Neural cell (in vitro differentiated cells): Measurements from ENCODE around the gene UROC1. TPM values are rescaled to one million over a fixed set of nuclear protein-coding genes. Genes with fewer than 3 reads are reported as not detected.

Experiments used
- H2AFZ ChIP-seq: fragments of 200-600, 300-800 bp; sonication (generic), shearing (Covaris generic); 2 replicates; pipeline ENCODE4 v1.6.0; 2014; ENCODE audit warnings: low read depth, mild to moderate bottlenecking, antibody characterized with exemption, low read length, moderate library complexity
- H3F3A ChIP-seq: fragments of 200-600 bp; shearing (Covaris generic); 2 replicates; pipeline ENCODE4 v1.6.1; 2016; ENCODE audit warnings: mild to moderate bottlenecking, moderate library complexity, mixed read lengths, antibody characterized with exemption, low read length; ENCODE audit not compliant: insufficient read depth, poor library complexity, severe bottlenecking
- H3K27ac ChIP-seq: fragments of 200-600, 300-800 bp; sonication (generic), shearing (Covaris generic); 2 replicates; pipeline ENCODE4 v1.5.1; 2014; ENCODE audit warnings: mild to moderate bottlenecking, low read length, moderate library complexity
- H3K27me3 ChIP-seq: fragments of 300-800, 200-600 bp; sonication (generic), shearing (Covaris generic); 2 replicates; pipeline ENCODE4 v1.6.0; 2014; ENCODE audit warnings: mild to moderate bottlenecking, low read depth, low read length, moderate library complexity; ENCODE audit not compliant: insufficient read depth
- H3K36me3 ChIP-seq: fragments of 300-800, 200-600 bp; sonication (generic), shearing (Covaris generic); 2 replicates; pipeline ENCODE4 v1.5.1; 2014; ENCODE audit warnings: mild to moderate bottlenecking, antibody characterized with exemption, low read length, moderate library complexity; ENCODE audit not compliant: insufficient read depth
- H3K4me2 ChIP-seq: fragments of 300-800, 200-600 bp; sonication (generic), shearing (Covaris generic); 2 replicates; pipeline ENCODE4 v1.6.0; 2014; ENCODE audit warnings: mild to moderate bottlenecking, low read length
- H3K4me3 ChIP-seq: fragments of 300-800, 200-600 bp; sonication (generic), shearing (Covaris generic); 2 replicates; pipeline ENCODE4 v1.5.1; 2014; ENCODE audit warnings: mild to moderate bottlenecking, low read length, moderate library complexity
- H3K79me2 ChIP-seq: fragments of 200-600 bp; shearing (Covaris generic); replicated peaks from 2 replicates; pipeline ENCODE4 v1.6.0; 2014; ENCODE audit warnings: mild to moderate bottlenecking, low read length, moderate library complexity; ENCODE audit not compliant: insufficient read depth
- H3K9ac ChIP-seq: fragments of 300-800, 200-600 bp; sonication (generic), shearing (Covaris generic); 2 replicates; pipeline ENCODE4 v1.6.1; 2016; ENCODE audit warnings: mild to moderate bottlenecking, low read length, mixed read lengths
- H3K9me2 ChIP-seq: fragments of 200-600 bp; shearing (Covaris generic); 2 replicates; pipeline ENCODE4 v1.6.1; 2016; ENCODE audit warnings: mild to moderate bottlenecking, low read length, mixed read lengths; ENCODE audit not compliant: insufficient read depth
- H3K9me3 ChIP-seq: fragments of 200-600, 300-800 bp; sonication (generic), shearing (Covaris generic); 2 replicates; pipeline ENCODE4 v1.6.1; 2016; ENCODE audit warnings: mild to moderate bottlenecking, mixed run types, low read length, moderate library complexity, mixed read lengths
- H4K20me1 ChIP-seq: fragments of 200-600 bp; shearing (Covaris generic); 2 replicates; pipeline ENCODE4 v1.6.1; 2016; ENCODE audit warnings: mild to moderate bottlenecking, mixed run types; ENCODE audit not compliant: insufficient read depth
- CTCF ChIP-seq: fragments of 450-650 bp; IDR thresholded peaks from 2 replicates; pipeline ENCODE4 v1.5.1; 2014; ENCODE audit warnings: antibody characterized with exemption, mild to moderate bottlenecking, moderate library complexity; ENCODE audit not compliant: poor library complexity, severe bottlenecking
- EP300 ChIP-seq: fragments of 450-650 bp; conservative IDR thresholded peaks from 2 replicates; pipeline ENCODE4 v1.6.1; 2014; ENCODE audit warnings: antibody characterized with exemption, mild to moderate bottlenecking, moderate library complexity; ENCODE audit not compliant: poor library complexity, severe bottlenecking
- EZH2 ChIP-seq: fragments of 200-600, 300-800 bp; shearing (Covaris generic), sonication (generic); IDR thresholded peaks from 2 replicates; pipeline ENCODE4 v1.6.1; 2014; ENCODE audit warnings: antibody characterized with exemption, low read length, borderline replicate concordance, mild to moderate bottlenecking; ENCODE audit not compliant: insufficient read depth, poor library complexity, severe bottlenecking
- MXI1 ChIP-seq: fragments of 450-650 bp; conservative IDR thresholded peaks from 2 replicates; pipeline ENCODE4 v1.6.1; 2014; ENCODE audit warnings: antibody characterized with exemption, mild to moderate bottlenecking; ENCODE audit not compliant: poor library complexity, severe bottlenecking
- POLR2AphosphoS5 ChIP-seq: IDR thresholded peaks from 2 replicates; pipeline ENCODE4 v1.6.1; 2012
- RAD21 ChIP-seq: fragments of 450-650 bp; conservative IDR thresholded peaks from 2 replicates; pipeline ENCODE4 v1.6.1; 2014; ENCODE audit warnings: antibody characterized with exemption, mild to moderate bottlenecking, moderate library complexity
- SMC3 ChIP-seq: fragments of 450-650 bp; conservative IDR thresholded peaks from 2 replicates; pipeline ENCODE4 v1.6.1; 2014; ENCODE audit warnings: antibody characterized with exemption, mild to moderate bottlenecking, moderate library complexity; ENCODE audit not compliant: poor library complexity
- TAF1 ChIP-seq: IDR thresholded peaks from 2 replicates; pipeline ENCODE4 v1.6.1; 2012; ENCODE audit warnings: low read depth
- polyA plus RNA-seq: library from polyadenylated mRNA; depleted of rRNA; stranded (reverse); fragments of >200 nt; gene quantifications from 2 replicates; pipeline ENCODE4 v1.2.3, GENCODE V29; 2014
- TF ChIP-seq, protein P1 (sequence below): IDR thresholded peaks from 2 replicates; pipeline ENCODE4 v1.6.1; 2012; ENCODE audit warnings: borderline replicate concordance

The UROC1 gene
- polyA plus RNA-seq, 1 donor from 2014 or later = not detected

DNA sequence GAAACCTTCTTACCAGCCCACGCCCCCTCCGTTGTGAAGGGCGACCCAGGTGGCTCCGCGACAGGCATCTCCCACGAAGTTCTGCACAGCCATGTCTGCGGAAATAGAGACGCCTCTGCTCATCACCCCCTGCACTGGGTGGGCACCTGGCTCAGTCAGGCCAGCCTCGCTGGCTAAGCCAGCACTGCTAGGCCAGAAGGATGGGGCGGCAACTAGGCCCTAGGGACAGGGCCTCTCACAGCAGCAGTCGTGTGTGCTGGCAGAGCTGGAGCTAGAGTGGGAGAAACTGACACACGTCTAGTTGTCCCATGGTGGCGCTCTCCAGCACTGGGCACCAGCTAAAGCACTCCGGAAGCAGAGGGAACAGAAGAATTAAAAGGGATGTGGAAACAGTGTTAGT lies 29.4 kb downstream of the UROC1 start:
- H4K20me1 ChIP-seq = no peaks in the 10 kb centered on the region
- H3K4me2 ChIP-seq = no peak overlapping the region
- no peaks in the 10 kb centered on the region for H3F3A ChIP-seq
- H3K27ac ChIP-seq = no peak overlapping the region
- H3K9me3 ChIP-seq = no peaks in the 10 kb centered on the region
- H3K79me2 ChIP-seq = no peaks in the 10 kb centered on the region
- H2AFZ ChIP-seq = no peak overlapping the region
- no peaks in the 10 kb centered on the region for H3K9me2 ChIP-seq
- TF ChIP-seq EZH2 (no peak), TAF1 (no peak), RAD21 (no peak), POLR2AphosphoS5 (no peak), SMC3 (no peak), EP300 (no peak), CTCF (no peak), MXI1 (no peak)
- TF ChIP-seq, protein P1, sequence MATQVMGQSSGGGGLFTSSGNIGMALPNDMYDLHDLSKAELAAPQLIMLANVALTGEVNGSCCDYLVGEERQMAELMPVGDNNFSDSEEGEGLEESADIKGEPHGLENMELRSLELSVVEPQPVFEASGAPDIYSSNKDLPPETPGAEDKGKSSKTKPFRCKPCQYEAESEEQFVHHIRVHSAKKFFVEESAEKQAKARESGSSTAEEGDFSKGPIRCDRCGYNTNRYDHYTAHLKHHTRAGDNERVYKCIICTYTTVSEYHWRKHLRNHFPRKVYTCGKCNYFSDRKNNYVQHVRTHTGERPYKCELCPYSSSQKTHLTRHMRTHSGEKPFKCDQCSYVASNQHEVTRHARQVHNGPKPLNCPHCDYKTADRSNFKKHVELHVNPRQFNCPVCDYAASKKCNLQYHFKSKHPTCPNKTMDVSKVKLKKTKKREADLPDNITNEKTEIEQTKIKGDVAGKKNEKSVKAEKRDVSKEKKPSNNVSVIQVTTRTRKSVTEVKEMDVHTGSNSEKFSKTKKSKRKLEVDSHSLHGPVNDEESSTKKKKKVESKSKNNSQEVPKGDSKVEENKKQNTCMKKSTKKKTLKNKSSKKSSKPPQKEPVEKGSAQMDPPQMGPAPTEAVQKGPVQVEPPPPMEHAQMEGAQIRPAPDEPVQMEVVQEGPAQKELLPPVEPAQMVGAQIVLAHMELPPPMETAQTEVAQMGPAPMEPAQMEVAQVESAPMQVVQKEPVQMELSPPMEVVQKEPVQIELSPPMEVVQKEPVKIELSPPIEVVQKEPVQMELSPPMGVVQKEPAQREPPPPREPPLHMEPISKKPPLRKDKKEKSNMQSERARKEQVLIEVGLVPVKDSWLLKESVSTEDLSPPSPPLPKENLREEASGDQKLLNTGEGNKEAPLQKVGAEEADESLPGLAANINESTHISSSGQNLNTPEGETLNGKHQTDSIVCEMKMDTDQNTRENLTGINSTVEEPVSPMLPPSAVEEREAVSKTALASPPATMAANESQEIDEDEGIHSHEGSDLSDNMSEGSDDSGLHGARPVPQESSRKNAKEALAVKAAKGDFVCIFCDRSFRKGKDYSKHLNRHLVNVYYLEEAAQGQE = no peak
- no peaks in the 10 kb centered on the region for H3K36me3 ChIP-seq
- H3K4me3 ChIP-seq = no peak overlapping the region
- no peaks in the 10 kb centered on the region for H3K27me3 ChIP-seq
- H3K9ac ChIP-seq = no peak overlapping the region

GRCh38 chr3:126487151-126487771 lies 30.3 kb downstream of the UROC1 start:
- Histone ChIP-seq H3K79me2 (no peaks in the 10 kb centered on the region), H3K27me3 (no peaks in the 10 kb centered on the region), H2AFZ (no peak overlapping the region), H3K9ac (no peak overlapping the region), H3K4me3 (no peak overlapping the region), H3K36me3 (no peaks in the 10 kb centered on the region), H3K9me3 (no peaks in the 10 kb centered on the region), H3K4me2 (no peak overlapping the region), H4K20me1 (no peaks in the 10 kb centered on the region), H3K27ac (no peak overlapping the region), H3F3A (no peaks in the 10 kb centered on the region), H3K9me2 (no peaks in the 10 kb centered on the region)
- TF ChIP-seq, protein P1 = no peak
- TF ChIP-seq TAF1 = no peak
- TF ChIP-seq EP300 = no peak
- no peak for TF ChIP-seq MXI1
- TF ChIP-seq CTCF = no peak
- no peak for TF ChIP-seq RAD21
- TF ChIP-seq POLR2AphosphoS5 = no peak
- no peak for TF ChIP-seq EZH2
- TF ChIP-seq SMC3 = no peak
